ENCODE results near the gene MAGI3.

DNA sequence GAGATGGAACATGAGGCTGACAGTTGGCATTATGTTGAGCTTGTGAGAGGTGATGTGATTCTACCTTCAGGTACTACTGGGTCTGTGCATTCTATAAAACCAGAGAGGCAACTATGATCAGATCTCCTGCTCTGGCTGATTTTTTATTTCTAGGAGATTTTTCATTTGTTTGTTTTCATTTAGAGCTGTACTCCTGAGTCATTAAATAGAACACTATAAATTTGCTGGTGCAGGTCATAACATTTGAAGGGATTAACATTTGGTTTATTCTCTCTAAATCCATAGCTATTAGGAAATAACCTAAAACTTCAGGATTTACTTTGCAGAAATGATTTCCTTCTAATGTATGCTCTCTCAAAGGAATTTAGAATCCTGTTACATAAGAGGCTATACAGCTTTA, 42.9 kb downstream of the MAGI3 start:
- TF ChIP-seq, protein P1, sequence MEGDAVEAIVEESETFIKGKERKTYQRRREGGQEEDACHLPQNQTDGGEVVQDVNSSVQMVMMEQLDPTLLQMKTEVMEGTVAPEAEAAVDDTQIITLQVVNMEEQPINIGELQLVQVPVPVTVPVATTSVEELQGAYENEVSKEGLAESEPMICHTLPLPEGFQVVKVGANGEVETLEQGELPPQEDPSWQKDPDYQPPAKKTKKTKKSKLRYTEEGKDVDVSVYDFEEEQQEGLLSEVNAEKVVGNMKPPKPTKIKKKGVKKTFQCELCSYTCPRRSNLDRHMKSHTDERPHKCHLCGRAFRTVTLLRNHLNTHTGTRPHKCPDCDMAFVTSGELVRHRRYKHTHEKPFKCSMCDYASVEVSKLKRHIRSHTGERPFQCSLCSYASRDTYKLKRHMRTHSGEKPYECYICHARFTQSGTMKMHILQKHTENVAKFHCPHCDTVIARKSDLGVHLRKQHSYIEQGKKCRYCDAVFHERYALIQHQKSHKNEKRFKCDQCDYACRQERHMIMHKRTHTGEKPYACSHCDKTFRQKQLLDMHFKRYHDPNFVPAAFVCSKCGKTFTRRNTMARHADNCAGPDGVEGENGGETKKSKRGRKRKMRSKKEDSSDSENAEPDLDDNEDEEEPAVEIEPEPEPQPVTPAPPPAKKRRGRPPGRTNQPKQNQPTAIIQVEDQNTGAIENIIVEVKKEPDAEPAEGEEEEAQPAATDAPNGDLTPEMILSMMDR (conservative IDR thresholded peaks at IDR 0.05; ENCODE audit: low read length) = no peak
- TF ChIP-seq EZH2phosphoT487 (IDR thresholded peaks at IDR 0.05; ENCODE audit: borderline replicate concordance, low read depth, low read length) = no peak

Measured in OCI-LY7 (cell line).